Mammary epithelial cell (primary cell): Measurements from ENCODE around the gene CCDC187.

Source experiments
- CTCF ChIP-seq, 2 donors: IDR thresholded peaks in 1 of 2; conservative IDR thresholded peaks in 1 of 2; 2 replicates each; pipeline ENCODE4 v1.5.1; 2011 to 2012; ENCODE audit warnings: inconsistent platforms in 2 of 2, low read length in 2 of 2, mild to moderate bottlenecking in 2 of 2, control low read depth in 1 of 2, low read depth in 1 of 2; ENCODE audit not compliant: insufficient read depth in 1 of 2; ENCODE audit errors: extremely low read depth in 1 of 2
- EZH2 ChIP-seq: IDR thresholded peaks from 2 replicates; pipeline ENCODE4 v1.6.1; 2012; ENCODE audit warnings: low read length, inconsistent platforms, borderline replicate concordance

GRCh38 chr9:136304456-136304855 is 562 bp upstream of the CCDC187 start:
- TF ChIP-seq CTCF (conservative IDR thresholded peaks at IDR 0.05 in 1 of 2, IDR thresholded peaks at IDR 0.05 in 1 of 2; ENCODE audit: extremely low read depth in 1 of 2, insufficient read depth in 1 of 2, low read depth in 1 of 2, low read length in 2 of 2): no peak
- no peak for TF ChIP-seq EZH2
